Fibroblast of lung (primary cell): Measurements from ENCODE around the gene KLRG1.

Experiments used
- EZH2 ChIP-seq: IDR thresholded peaks from 2 replicates; pipeline ENCODE4 v1.5.1; 2012; ENCODE audit warnings: low read length, control low read depth, mild to moderate bottlenecking; ENCODE audit errors: missing control alignments
- TF ChIP-seq, protein P1 (sequence below), 2 donors: IDR thresholded peaks in 1 of 2; conservative IDR thresholded peaks in 1 of 2; 1 replicate in 1 of 2; 2 replicates in 1 of 2; pipeline ENCODE4 v1.5.1; 2011 to 2012; ENCODE audit warnings: low read length in 2 of 2, control low read depth in 1 of 2, inconsistent platforms in 1 of 2, low read depth in 1 of 2, mild to moderate bottlenecking in 1 of 2

GRCh38 chr12:8969861-8970411 is 19.4 kb upstream of the KLRG1 start:
- TF ChIP-seq, protein P1, sequence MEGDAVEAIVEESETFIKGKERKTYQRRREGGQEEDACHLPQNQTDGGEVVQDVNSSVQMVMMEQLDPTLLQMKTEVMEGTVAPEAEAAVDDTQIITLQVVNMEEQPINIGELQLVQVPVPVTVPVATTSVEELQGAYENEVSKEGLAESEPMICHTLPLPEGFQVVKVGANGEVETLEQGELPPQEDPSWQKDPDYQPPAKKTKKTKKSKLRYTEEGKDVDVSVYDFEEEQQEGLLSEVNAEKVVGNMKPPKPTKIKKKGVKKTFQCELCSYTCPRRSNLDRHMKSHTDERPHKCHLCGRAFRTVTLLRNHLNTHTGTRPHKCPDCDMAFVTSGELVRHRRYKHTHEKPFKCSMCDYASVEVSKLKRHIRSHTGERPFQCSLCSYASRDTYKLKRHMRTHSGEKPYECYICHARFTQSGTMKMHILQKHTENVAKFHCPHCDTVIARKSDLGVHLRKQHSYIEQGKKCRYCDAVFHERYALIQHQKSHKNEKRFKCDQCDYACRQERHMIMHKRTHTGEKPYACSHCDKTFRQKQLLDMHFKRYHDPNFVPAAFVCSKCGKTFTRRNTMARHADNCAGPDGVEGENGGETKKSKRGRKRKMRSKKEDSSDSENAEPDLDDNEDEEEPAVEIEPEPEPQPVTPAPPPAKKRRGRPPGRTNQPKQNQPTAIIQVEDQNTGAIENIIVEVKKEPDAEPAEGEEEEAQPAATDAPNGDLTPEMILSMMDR (conservative IDR thresholded peaks at IDR 0.05 in 1 of 2, IDR thresholded peaks at IDR 0.05 in 1 of 2; ENCODE audit: low read depth in 1 of 2, low read length in 2 of 2): no peak
- TF ChIP-seq EZH2: no peak
